ENCODE measurements around the gene GPRC5A. TPM values are rescaled to one million over a fixed set of nuclear protein-coding genes. Genes with fewer than 3 reads are reported as not detected.
A peak's percentile ranks its signal among the peaks of the same experiment; 100 is the strongest.

GPRC5A gene
- total and polyA plus RNA-seq, 10 donors = 0.09 to 3.0 (median 0.34) TPM

- TF ChIP-seq POLR2AphosphoS5 (IDR thresholded peaks at IDR 0.05) = no peak
- no peak for TF ChIP-seq POLR2A (IDR thresholded peaks at IDR 0.05)
- no peak for TF ChIP-seq CTCF (IDR thresholded peaks at IDR 0.05 in 8 of 11, conservative IDR thresholded peaks at IDR 0.05 in 3 of 11)
- Histone ChIP-seq H3K27me3 (replicated peaks in 1 of 7) (peaks cover 0 to 11% (median 0%) of the 10 kb centered on the region in 7 donors), H3K4me1 (peaks cover 0 to 8% (median 0%) of the 10 kb centered on the region in 6 donors), H3K36me3 (no peaks in the 10 kb centered on the region), H3K4me3 (no peak overlapping the region), H3K27ac (no peak overlapping the region), H3K9me3 (no peaks in the 10 kb centered on the region)
- no peak for DNase-seq
- intact Hi-C loops (cut with DNase I; ENCODE audit: low total_unique reads) = no loop called here
Observed at GRCh38 chr12:12902036-12902435, 10.7 kb downstream of the GPRC5A start.

GRCh38 chr12:12903642-12904609, 12.6 kb downstream of the GPRC5A start:
- peak; percentile 27 for DNase-seq
- no peak overlapping the region for H3K4me3 ChIP-seq
- no peaks in the 10 kb centered on the region for H3K36me3 ChIP-seq
- no peak overlapping the region for H3K27ac ChIP-seq
- 65 to 72% (median 66%) methylated on average over 14 of the region's 14 CpGs for WGBS, 5 donors
- no peaks in the 10 kb centered on the region for H3K9me3 ChIP-seq
- peaks cover 0 to 8% (median 1%) of the 10 kb centered on the region in 6 donors for H3K4me1 ChIP-seq
- intact Hi-C loops (cut with DNase I; ENCODE audit: low total_unique reads) = no loop called here
- H3K27me3 ChIP-seq (replicated peaks in 1 of 7) = no peaks in the 10 kb centered on the region
- TF ChIP-seq POLR2AphosphoS5 (IDR thresholded peaks at IDR 0.05) = no peak
- TF ChIP-seq POLR2A (IDR thresholded peaks at IDR 0.05) = no peak
- TF ChIP-seq CTCF (IDR thresholded peaks at IDR 0.05 in 8 of 11, conservative IDR thresholded peaks at IDR 0.05 in 3 of 11) = no peak

DNA sequence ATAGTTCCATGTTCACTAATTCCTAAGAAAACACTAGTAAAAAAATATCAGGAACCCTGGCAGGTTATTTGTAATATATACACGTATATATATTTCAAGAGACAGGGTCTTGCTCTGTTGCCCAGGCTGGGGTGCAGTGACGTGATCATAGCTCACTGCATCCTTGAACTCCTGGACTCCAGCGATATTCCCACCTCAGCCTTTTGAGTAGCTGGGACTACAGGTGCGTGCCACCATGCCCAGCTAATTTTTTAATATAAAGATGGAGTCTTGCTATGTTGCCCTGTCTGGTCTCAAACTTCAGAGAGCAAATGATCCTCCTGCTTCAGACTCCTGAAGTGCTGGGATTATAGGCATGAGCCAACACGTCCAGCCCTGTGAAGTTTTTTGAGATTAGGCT, 16.2 kb downstream of the GPRC5A start:
- no peaks in the 10 kb centered on the region for H3K9me3 ChIP-seq
- H3K4me1 ChIP-seq = peaks cover 5 to 23% (median 15%) of the 10 kb centered on the region in 6 donors
- H3K27ac ChIP-seq = no peak overlapping the region
- no peak overlapping the region for H3K4me3 ChIP-seq
- intact Hi-C loops (cut with DNase I; ENCODE audit: low total_unique reads) = no loop called here
- no peak for TF ChIP-seq POLR2A (IDR thresholded peaks at IDR 0.05)
- no peak for TF ChIP-seq POLR2AphosphoS5 (IDR thresholded peaks at IDR 0.05)
- no peaks in the 10 kb centered on the region for H3K27me3 ChIP-seq (replicated peaks in 1 of 7)
- 88 to 96% (median 91%) methylated on average over 5 of the region's 5 CpGs for WGBS, 5 donors
- H3K36me3 ChIP-seq = no peaks in the 10 kb centered on the region
- no peak for DNase-seq

DNA sequence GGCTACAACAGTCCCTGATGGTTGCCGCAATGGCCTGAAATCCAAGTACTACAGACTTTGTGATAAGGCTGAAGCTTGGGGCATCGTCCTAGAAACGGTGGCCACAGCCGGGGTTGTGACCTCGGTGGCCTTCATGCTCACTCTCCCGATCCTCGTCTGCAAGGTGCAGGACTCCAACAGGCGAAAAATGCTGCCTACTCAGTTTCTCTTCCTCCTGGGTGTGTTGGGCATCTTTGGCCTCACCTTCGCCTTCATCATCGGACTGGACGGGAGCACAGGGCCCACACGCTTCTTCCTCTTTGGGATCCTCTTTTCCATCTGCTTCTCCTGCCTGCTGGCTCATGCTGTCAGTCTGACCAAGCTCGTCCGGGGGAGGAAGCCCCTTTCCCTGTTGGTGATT, 16.9 kb downstream of the GPRC5A start:
- no peak overlapping the region for H3K27ac ChIP-seq
- intact Hi-C loops (cut with DNase I; ENCODE audit: low total_unique reads) = no loop called here
- H3K4me1 ChIP-seq = peaks cover 5 to 23% (median 15%) of the 10 kb centered on the region in 6 donors
- no peak overlapping the region for H3K4me3 ChIP-seq
- H3K27me3 ChIP-seq (replicated peaks in 1 of 7) = no peaks in the 10 kb centered on the region
- 87 to 92% (median 87%) methylated on average over 14 of the region's 14 CpGs for WGBS, 5 donors
- H3K9me3 ChIP-seq = no peaks in the 10 kb centered on the region
- TF ChIP-seq POLR2AphosphoS5 (IDR thresholded peaks at IDR 0.05) = no peak
- no peak for TF ChIP-seq POLR2A (IDR thresholded peaks at IDR 0.05)
- no peak for TF ChIP-seq CTCF (IDR thresholded peaks at IDR 0.05 in 8 of 11, conservative IDR thresholded peaks at IDR 0.05 in 3 of 11)
- no peak for DNase-seq
- H3K36me3 ChIP-seq = no peaks in the 10 kb centered on the region

All from spleen (tissue), 11 donors.